GM12891 (cell line): ENCODE data around the gene CYTH4.

Source experiments
- DNase-seq: peaks from one replicate; pipeline ENCODE4 v3.0.0; 2011; ENCODE audit warnings: low spot score; ENCODE audit not compliant: insufficient read length
- FAIRE-seq: peaks from 2 replicates; lab custom pipeline; 2011; peaks lifted over from hg19 to GRCh38; lab: Jason Lieb, UNC
- PAX5 ChIP-seq: IDR thresholded peaks from 2 replicates; pipeline ENCODE4 v1.6.1; 2011; ENCODE audit warnings: low read length, moderate library complexity, mild to moderate bottlenecking; ENCODE audit not compliant: insufficient read depth, severe bottlenecking
- POLR2A ChIP-seq: IDR thresholded peaks from 2 replicates; pipeline ENCODE4 v1.6.1; 2011; ENCODE audit warnings: low read depth, low read length, control low read depth
- POLR2AphosphoS5 ChIP-seq: IDR thresholded peaks from 2 replicates; pipeline ENCODE4 v1.6.1; 2011; ENCODE audit warnings: low read depth, low read length, control low read depth
- POU2F2 ChIP-seq: IDR thresholded peaks from 2 replicates; pipeline ENCODE4 v1.6.1; 2011; ENCODE audit warnings: low read depth, mild to moderate bottlenecking, control low read depth, low read length, moderate library complexity
- SPI1 ChIP-seq: IDR thresholded peaks from 2 replicates; pipeline ENCODE4 v1.6.1; 2011; ENCODE audit warnings: low read depth, low read length, control low read depth
- TAF1 ChIP-seq: IDR thresholded peaks from 2 replicates; pipeline ENCODE4 v1.6.1; 2011; ENCODE audit warnings: low read depth, low read length, control low read depth

The CYTH4 gene

DNA sequence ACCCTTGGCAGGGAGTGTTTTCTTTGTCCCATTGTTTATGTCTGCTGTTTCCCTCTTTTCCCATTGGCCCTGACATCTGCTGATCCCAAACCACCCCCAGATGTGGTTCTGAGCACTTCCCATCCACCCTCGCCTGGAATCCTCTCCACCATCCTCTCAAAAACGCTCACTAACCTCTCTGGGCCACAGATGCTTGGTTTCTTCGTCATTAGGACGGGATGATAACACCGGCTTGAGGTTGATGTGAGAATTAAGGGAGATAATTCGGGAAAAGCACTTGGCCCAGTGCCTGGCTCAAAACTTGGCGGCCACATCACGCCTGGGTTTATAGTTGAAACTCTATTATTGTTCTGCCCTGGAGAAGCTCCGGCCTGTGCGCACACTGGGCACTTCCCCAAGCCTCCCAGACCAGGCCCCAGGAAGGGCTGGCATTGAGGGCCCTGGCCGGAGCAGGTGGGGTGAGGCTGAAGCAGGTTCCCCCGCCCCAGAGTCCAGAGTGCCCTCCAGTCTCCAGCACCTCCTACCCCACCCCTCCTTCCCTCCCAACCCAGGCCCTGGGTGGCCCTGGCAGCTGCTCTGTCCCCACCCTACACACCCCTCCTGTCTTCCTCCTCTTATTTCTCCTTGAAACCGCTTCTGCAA, 63.7 kb downstream of the CYTH4 start:
- FAIRE-seq (no peak), DNase-seq (no peak)
- TF ChIP-seq SPI1 (no peak), PAX5 (no peak), POLR2AphosphoS5 (no peak), TAF1 (no peak), POLR2A (no peak), POU2F2 (no peak)

DNA sequence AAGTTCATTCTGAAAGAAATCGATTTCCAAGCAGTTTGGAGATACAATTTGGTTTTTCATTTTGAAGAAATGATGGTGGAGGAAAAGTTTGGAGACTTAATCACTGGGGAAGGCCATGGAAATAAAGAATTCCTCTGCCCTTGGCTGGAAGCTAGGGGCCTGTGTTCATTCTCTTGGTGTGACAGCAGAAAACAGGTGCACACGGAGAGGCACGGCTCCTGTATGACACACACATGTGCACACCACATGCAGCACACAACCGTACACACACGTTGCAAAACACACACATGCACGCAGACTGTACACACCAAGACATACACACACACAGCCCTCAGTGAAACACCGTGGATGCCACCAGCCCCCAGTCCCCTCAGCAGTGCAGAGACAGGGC, 64.2 kb downstream of the CYTH4 start:
- no peak for TF ChIP-seq SPI1
- no peak for TF ChIP-seq POLR2AphosphoS5
- FAIRE-seq (no peak), DNase-seq (no peak)

GRCh38 chr22:37349043-37349814, 66.9 kb downstream of the CYTH4 start:
- TF ChIP-seq POLR2A (no peak), TAF1 (no peak), SPI1 (no peak), POLR2AphosphoS5 (no peak), PAX5 (no peak), POU2F2 (no peak)

GRCh38 chr22:37351232-37351631, 68.9 kb downstream of the CYTH4 start:
- TF ChIP-seq TAF1: no peak
- no peak for TF ChIP-seq PAX5
- no peak for TF ChIP-seq POLR2A
- TF ChIP-seq POLR2AphosphoS5: no peak
- no peak for TF ChIP-seq SPI1
- TF ChIP-seq POU2F2: no peak
- FAIRE-seq (no peak), DNase-seq (no peak)

More at GRCh38 chr22:37349043-37349814, 66.9 kb downstream of the CYTH4 start:
- no peak for DNase-seq
- FAIRE-seq: no peak

GRCh38 chr22:37352481-37352880, 70.2 kb downstream of the CYTH4 start:
- DNase-seq (no peak), FAIRE-seq (no peak)
- TF ChIP-seq POLR2AphosphoS5 (no peak), POU2F2 (no peak), PAX5 (no peak), SPI1 (no peak), POLR2A (no peak), TAF1 (no peak)

DNA sequence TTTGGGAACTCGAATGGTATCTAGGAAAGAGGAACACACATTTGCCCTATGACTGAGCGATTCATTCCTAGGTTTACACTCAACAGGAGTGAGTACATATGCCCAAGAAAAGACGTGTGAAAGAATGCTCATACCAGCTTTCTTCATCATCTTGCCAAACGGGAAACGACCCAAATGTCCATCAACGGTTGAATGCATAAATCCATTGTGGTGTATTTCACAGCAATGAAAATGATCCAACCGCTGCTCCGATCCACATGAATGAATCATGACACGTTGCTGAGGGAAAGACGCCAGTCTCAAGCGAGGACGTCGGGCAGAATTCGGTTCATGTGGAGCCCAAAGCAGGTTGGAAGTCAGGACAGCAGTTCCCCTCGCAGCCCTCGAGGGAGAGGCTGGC, 71.5 kb downstream of the CYTH4 start:
- TF ChIP-seq POLR2A (no peak), TAF1 (no peak), PAX5 (no peak), POU2F2 (no peak), POLR2AphosphoS5 (no peak), SPI1 (no peak)
- DNase-seq: no peak
- FAIRE-seq: no peak

- FAIRE-seq (no peak), DNase-seq (no peak)
- no peak for TF ChIP-seq TAF1
- no peak for TF ChIP-seq SPI1
- TF ChIP-seq POU2F2: no peak
- no peak for TF ChIP-seq POLR2AphosphoS5
- no peak for TF ChIP-seq PAX5
- no peak for TF ChIP-seq POLR2A
These were observed 72.0 kb downstream of the CYTH4 start for GRCh38 chr22:37354261-37354660.

DNA sequence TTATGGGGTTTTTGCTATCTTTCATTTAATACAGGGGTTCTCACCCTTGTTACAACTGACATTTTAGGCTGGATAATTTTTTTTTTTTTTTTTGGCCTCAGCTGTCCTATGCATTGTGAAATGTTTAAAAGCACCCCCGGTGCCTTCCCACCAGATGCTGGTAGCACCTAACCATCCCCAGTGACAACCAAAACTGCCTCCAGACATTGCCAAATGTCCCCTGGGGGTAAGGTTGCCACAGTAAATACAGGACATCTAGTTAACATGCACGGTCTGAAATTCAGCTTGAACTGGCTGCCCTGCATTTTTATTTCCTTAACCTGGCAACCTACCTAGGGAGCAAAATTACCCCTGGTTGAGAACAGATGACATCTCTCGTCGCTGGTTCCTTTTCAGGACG, 72.4 kb downstream of the CYTH4 start:
- TF ChIP-seq PAX5 (no peak), SPI1 (no peak), POU2F2 (no peak), TAF1 (no peak), POLR2A (no peak), POLR2AphosphoS5 (no peak)
- no peak for DNase-seq
- FAIRE-seq: no peak

DNA sequence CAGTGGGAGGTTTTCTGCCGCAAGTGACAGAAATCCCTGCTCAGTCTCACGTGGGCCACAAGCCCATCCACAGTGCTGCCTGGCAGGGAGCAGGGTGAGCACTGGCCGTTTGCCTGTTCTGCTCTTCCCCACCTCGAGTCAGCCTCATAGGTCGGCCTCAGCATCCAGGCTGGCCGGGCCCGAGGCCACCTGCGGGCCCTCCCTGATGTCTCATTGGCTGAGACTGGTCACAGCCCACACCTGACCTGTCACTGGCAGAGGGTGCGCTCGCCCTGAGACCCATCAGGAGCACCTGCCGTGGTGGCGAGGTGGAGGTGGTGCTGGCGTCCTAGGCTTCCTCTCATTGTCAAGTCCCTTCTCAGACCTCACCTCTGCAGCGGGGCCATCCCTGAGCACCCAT, 72.9 kb downstream of the CYTH4 start:
- no peak for TF ChIP-seq POU2F2
- no peak for TF ChIP-seq TAF1
- no peak for TF ChIP-seq POLR2A
- no peak for TF ChIP-seq PAX5
- TF ChIP-seq POLR2AphosphoS5: no peak
- TF ChIP-seq SPI1: no peak
- FAIRE-seq: no peak

DNA sequence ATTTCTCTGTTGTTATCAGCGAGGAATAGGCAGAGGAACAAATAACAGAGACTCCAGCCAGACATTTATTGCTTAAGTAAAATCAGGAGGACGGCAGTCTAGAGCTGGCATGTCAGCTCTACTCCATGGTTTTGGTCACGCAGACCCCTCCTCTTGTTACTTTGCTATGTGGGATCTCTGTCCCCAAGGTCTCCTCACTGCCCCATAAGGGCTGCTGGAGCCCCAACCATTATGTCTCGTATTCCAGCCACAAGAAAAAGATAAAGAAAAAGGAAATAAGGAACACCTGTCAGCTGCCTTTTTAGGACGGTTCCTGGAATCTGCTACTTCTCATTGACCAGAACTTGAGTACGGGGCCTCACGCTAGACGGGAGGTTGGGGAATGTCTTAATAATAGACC, 74.6 kb downstream of the CYTH4 start:
- no peak for DNase-seq
- TF ChIP-seq POU2F2 (no peak), POLR2AphosphoS5 (no peak), TAF1 (no peak), POLR2A (no peak), SPI1 (no peak), PAX5 (no peak)
- no peak for FAIRE-seq

More for the DNA sequence above, 72.9 kb downstream of the CYTH4 start:
- DNase-seq: no peak

GRCh38 chr22:37357446-37358075, 75.3 kb downstream of the CYTH4 start:
- no peak for DNase-seq
- TF ChIP-seq TAF1 (no peak), SPI1 (no peak), POLR2AphosphoS5 (no peak), POU2F2 (no peak), POLR2A (no peak), PAX5 (no peak)
- no peak for FAIRE-seq

GRCh38 chr22:37358386-37358785, 76.1 kb downstream of the CYTH4 start:
- FAIRE-seq (no peak), DNase-seq (no peak)
- TF ChIP-seq POU2F2 (no peak), PAX5 (no peak), TAF1 (no peak), SPI1 (no peak), POLR2AphosphoS5 (no peak)
